Peyer's patch (tissue), 4 donors: ENCODE results near the gene TPGS1.

Experiments
- CTCF ChIP-seq, 6 experiments: fragments of 450-650 bp in 4 of 6; fragments of 200-600 bp in 2 of 6; sonication (generic) in 1 of 6; IDR thresholded peaks; one replicate each; pipeline ENCODE4 v1.5.1; 2017 to 2019; ENCODE audit warnings: antibody characterized with exemption in 6 of 6, mild to moderate bottlenecking in 3 of 6, moderate library complexity in 1 of 6
- POLR2A ChIP-seq, 2 donors: fragments of 450-650 bp; IDR thresholded peaks; one replicate each; pipeline ENCODE4 v1.5.1; 2017; ENCODE audit warnings: antibody characterized with exemption in 2 of 2, mild to moderate bottlenecking in 2 of 2, moderate library complexity in 2 of 2

DNA sequence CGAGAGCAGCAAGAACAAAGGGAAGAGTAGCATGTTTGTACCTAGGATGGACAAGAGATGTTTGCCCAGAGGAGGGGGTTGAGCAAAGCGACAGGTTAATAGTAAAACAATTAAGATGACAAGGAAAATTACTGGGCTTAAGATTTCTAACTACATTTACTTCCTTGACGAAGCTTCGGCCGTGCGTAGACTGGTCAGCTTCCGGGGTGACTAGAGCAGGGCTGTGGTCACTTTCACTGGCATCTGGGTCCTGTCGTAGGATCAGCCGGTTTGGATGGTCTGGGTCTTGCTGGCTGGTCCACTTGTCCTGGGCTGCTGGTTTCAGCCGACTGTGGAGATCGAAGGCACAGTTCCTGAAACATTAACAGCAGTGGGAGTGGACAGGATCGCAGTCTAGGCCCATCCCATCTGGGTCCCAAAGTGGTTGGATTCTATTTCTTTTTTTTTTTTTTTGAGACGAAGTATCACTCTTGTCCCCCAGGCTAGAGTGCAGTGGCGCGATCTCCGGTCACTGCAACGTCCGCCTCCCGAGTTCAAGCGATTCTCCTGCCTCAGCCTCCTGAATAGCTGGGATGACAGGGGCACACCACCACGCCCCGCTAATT, 60.1 kb downstream of the TPGS1 start:
- no peak for TF ChIP-seq CTCF (IDR thresholded peaks at IDR 0.05)
- TF ChIP-seq POLR2A (IDR thresholded peaks at IDR 0.05), result no peak
